Measurements from ENCODE around the gene FPGS.
"Not testable (repeated sequence)": the region's sequence is repeated elsewhere in the genome, so short reads cannot be mapped to it uniquely, and the experiment has no call there.

The FPGS gene

DNA sequence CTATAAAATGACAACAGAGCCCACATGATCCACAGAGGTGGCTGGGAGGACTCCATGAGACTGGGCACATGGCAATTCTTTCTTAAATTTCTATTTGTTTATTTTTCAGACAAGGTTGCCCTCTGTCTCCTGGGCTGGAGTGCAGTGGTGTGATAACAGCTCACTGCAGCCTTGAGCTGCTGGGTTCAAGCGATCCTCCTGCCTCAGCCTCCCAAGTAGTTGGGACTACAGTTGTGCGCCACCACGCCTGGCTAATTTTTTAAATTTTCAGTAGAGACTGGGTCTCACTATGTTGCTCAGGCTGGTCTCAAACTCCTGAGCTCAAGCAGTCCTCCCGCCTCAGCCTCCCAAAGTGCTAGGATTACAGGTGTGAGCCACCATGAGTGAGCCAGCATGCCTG lies 42.9 kb downstream of the FPGS start:
- DNase-seq = not testable (repeated sequence)

DNA sequence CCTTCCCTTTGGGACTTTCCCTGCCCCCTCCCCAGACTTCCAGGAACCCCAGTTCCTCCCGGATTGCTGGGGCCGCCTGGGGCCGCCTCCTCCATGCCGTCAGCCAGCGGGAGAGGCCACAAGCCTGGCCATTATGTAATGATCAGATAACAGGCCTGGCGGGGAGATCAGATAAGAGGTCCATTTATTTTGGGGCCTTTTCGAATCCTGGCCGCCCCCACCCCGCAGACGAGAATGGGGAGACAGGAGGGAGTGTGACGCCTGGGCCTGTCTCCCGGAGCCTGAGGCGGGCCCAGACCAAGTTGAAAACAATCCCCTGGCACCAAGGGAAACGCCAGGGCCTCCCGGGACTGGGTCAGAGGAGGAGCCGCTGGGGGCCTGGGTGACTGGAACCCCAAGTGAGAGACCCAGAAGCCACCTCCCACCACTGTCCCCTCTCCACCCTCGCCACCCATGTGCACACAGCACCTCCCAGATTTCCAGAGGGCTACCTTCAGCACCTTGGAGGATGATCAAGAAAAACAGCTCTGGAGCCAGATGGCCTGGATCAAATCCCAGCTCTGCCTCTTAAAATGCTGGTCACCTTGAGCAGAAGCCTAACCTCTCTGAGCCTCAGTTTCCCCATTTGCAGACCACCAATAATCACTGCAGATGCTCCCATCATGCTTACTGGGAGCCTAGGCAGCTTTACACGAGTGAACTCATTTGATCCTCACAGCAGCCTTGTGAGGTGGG lies 43.9 kb downstream of the FPGS start:
- no peak for DNase-seq

DNA sequence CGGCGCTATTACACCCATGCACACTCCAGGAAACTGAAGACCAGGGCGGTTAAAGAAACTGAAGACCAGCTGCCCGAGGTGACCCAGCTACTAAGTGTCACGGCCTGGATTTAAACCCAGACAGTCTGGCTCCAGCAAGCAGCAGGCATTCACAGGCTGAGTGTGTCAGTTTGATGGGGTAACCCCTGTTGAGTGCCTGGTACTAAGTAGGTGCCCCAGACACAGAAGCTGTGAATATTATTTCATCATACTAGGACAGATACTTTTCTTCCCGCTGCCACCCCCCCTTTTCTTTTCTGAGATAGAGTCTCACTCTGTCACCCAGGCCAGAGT lies 44.5 kb downstream of the FPGS start:
- no peak for DNase-seq

DNA sequence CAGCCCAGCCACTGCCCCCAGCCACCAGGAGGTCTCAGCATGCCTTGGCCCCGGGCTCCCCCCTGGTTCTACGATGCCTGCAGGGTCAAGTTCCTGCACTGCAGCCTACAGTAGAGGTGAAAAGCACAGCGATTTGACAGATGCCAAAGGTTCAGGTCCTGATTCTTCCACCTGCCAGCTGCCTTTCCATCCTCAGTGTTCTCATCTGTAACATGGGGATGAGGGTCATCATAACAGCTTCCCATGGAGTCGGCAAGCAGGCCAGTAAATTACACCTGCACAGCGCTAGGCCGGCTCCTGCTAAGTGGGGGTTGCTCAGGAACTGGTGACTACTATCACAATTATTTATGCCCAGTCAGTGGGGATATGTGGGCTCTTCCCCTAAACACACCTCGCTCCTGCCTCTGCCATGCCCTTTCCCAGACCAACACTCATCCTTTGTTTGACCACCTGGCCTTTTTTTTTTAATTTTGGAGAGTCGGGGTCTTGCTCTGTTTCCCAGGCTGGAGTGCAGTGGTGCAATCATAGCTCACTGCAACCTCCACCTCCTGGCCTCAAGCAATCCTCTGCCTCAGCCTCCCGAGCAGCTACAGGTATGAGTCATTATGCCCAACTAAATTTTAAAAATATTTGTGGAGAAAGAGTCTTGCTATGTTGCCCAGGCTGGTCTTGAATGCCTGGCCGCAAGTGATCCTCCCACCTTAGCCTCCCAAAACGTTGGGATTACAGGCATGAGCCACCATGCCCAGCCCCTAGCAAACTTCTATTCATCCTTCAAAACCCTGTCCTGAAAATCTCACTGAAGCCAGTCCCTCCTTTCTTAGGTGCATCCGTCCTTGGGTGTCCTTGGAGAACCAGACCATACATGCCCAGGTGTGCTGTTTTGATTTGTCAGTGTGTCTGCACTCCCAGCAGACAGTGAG lies 45.4 kb downstream of the FPGS start:
- DNase-seq = no peak

DNA sequence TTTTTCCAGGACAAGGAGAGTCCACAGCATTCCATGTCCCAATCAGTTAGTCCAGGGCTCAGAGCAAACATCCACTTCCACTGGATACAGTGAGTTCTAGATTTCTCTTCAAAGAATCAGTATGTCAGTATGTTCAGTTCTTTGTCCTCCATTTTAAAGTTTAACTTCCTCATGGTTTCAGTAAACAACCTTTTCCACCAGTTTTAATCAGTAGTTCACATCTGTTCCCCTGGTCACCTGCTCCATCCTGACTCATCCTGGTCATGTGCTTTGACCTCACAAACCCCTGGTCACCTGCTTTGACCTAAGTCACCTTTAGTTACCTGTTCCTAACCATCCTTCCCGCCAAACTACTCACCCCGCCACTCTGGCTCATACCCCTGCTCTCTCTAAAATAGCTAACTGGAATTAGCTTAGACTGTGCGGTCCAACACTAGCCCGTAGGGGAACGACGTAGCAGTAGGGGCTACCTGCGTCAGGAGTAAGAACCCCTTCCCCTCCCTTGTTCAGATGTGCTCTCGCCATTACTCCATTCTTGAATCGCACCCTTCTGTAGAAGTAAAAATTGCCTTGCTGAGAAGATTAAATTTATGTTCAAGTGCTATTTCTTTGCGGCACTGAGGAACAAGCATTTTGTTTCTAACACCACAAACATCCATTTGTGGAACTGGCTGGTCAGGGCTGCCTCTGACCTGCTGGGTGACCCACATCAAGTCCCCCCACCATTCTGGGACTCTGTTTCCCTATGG lies 46.2 kb downstream of the FPGS start:
- no peak for DNase-seq

DNA sequence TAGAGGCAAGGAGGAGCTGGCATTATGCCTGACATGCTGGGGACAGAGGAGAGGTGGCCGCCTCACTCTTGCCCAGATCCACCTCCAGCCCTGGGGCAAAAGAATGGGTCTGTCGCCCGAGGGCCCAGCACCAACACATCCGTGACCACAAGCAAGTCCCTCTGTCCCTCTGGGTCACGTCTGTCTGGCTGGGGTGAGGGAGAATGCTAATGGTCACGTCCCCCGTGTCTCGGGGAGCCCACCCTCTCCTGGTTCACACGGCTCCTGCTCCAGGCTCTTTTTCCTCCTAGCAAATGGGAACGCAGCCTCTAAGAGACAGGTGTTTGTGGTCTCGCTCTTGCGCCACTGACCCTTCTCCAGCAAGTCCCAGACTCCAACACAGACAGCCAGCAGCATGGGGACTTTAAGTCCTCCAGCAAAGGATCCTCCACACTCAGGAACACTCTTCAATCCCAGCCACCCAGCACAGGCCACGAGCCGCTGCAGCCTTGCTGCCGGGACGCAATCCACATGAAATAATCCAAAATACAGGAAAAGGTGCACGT lies 47.7 kb downstream of the FPGS start:
- DNase-seq = no peak

DNA sequence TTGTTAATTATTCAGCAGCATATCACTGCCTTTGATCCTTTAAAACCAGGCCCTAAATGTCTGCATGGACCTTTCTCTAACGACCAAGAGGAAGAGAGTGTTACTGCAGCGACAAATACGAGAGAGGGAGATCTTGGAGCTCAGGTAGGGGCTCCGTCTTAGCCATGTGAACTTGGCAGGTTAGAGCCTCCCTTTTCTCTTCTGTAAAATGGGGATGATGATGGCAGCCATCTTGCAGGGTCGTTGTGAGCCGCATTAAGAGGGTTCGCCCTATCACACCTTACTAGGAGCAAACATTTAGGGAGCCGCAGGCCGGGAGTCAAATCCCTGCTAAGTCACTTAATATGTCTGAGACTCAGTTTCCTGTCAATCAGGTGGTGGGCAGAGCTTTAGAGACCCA lies 50.1 kb downstream of the FPGS start:
- DNase-seq = no peak

DNA sequence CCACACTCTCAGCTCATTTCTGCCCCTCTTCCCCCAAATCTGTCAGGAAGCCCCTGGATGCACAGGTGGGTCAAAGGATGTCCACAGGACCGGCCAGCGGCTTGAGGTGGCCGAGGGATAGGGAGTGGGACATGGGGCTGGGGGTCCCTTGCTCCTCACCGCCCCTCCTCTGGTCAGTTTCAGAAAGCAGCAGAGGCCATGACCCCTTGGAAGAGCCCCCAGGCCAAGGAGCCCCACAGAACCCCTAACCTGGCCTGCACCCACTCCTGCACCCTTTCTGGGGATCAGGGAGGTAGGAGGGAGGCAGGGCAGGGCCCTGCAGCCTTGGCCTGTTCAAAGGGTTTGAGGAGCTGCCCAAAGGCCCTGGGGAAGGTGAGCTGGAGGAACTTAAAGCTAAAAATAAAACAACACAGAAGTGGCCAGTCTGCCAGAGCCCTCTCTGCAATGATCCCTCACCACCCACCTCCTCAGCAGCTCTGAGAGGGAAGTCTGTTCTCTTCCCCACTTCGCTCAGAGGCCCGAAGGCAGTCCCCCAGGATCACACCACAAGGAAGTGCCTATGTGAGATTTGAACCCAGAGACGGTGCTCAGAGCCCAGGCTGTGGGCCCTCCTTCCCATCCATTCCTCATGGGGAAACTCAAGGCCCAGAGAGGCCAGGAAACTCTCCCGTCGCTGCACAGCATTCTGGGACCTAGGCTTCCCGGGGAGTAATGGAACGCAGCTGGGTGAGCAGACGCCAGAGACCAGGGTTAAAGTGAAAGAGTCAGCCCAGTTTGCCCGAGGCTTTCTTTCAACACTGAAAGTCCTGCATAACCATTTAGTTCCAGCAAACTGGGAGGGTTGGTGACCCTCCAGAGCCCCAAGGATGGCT lies 50.9 kb downstream of the FPGS start:
- no peak for DNase-seq

DNA sequence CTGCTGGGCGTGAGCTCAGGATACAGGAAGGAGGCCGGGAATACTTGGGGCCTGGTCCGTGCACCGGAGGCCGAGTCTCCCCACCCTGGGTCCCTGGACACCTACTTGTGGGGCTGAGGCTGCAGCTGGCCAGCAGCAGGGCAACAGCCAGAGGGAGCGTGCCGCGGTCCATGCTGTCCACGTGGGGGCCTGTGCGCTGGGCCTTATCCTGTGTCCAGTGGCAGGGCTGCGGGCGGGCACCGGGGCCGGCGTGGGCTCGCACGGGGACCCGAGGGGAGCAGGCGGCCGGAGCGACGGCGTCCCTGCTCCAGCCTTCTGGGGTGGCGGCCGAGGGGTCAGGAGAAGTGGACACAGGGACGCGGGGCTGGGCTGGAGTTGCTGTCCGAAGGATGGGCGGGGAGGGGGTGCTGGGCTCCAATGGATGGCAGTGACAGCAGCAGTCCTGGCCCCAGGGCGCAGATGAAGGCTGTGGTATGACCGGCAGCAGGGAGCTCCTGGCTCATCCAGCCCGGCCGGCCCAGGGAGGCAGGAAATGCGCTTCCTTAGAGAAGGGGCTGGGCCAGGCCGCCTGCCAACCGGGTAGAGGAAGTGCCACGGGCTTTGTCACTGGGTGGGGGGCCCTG lies 51.6 kb downstream of the FPGS start, which contains the start of gene ENG:
TSS of gene ENG (minus strand) at position 475 of the 623 bp plus-strand sequence. CDS start at position 172, 303 bp downstream.
- no peak for DNase-seq

DNA sequence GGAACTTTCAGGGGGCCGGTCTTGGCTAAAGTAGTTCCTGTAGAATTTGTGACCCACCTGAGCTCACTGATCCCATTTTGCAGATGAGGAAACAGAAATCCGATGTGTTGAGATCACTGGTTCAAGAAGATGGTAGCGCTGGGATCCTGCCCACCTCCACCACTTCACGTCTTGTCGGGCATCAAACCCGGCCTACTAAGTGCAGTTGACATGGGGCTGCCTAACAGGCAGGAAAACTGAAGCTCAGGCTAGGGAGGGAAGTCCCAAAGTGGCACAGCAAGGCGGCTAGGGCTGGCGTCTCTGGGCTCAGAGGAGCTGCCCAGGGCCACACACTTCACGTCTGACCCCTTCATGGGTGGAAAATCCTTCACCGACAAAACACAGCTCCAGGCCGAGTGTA lies 52.3 kb downstream of the FPGS start:
- no peak for DNase-seq

DNA sequence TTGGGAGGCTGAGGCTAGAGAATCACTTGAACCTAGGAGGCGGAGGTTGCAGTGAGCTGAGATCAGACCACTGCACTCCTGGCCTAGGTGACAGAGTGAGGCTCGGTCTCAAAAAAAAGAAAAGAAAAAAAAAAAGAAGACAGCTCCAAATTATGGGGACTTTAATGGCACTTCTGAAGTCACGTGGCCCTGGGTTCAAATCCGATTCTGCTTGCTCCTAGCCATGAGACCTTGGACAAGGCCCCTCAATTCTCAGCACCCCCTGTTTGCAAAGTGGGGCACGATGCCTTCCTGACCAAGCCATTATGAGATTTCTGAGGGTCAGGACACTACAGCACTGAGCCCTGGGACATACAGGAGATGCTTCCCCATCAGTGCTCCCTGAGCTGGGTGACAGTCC lies 52.8 kb downstream of the FPGS start:
- no peak for DNase-seq

DNA sequence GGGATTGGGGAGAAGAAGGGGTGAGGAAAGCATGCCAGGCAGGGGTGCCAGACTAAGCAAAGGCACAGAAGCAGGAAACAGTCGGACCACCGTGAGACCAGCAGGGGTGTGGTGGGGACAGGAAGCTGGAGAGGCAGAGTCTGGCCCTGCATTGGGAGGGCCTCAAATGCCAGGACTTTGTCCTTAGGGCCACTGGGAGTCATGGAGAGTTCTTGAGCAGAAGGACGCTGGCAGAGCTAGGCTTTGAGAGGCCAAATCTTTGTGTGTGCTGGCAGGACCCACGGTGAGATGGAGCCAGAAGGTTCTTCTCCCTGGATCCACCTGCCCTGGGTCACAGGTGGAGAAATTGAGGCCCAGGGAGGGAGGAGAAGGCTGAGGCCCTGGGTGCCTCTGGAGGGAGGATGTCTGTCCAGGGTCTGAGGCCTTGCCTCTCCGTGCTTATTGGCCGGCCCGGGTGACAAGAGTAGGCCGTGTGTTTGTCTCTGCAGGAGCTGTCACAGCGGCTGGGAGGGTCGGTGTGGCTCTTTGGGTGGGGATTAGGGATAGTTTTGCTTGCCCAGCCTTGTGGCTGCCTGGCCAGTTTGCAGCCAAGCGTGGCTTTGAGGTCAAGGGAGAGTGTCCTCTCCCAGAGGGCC lies 53.5 kb downstream of the FPGS start:
- no peak for DNase-seq

DNA sequence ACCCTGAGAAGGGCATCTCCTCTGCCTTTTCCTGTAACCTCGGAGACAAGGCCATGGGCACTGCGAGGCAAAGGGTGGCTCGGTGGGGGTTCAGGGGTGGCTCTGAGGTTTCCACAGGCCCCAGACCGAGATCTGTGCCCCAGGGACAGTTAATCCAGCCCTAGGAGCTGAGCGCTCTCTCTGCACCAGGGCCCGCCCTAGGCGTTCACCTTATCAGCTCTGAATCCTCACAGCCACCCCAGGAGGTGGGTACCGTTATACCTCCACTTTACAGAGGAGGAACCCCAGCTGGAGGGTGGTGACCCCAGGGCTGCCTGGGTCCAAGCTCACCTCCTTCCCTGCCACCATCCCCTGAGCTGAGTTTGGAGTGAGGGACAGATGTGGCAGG lies 54.0 kb downstream of the FPGS start:
- no peak for DNase-seq

DNA sequence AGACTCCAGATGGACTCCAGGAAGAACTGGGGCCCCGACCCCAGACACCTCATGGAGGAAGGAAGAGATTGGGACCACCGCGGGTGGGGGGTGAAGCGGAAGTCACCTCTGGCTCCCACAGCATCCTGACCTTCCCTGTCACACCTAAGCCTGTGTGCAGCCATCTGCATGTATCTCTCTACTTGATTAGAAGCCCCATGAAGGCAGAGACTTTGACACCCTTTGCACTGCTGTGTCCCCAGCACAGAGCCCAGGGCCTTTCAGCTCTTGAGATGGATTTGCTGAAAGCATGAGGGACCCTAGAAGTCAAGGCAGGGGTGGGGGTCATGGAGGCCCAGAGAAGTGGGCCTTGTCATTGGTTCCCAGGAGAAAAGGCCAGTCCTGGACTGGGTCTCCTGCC lies 54.6 kb downstream of the FPGS start:
- no peak for DNase-seq

DNA sequence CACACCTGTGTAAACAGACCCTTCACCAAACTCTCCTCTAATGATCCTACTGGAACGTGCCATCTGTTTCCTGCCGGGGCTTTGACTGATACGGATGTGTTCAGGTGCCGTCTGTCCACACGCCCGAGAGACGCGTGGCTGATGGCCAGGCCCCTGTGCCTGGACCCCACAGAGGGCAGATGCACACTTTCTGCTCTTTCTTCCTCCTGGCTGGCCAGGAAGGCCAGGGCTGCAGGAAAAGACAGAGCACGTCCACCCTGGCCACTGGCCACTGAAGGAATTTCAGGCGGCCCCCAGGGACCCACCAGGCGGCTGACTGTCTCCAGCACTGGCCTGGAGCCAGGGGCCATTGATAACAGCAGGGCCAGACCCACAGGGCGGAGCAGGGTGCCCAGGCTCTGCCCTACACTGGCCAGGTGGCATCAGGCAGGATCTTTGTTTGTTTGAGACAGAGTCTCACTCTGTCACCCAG lies 55.4 kb downstream of the FPGS start:
- no peak for DNase-seq

DNA sequence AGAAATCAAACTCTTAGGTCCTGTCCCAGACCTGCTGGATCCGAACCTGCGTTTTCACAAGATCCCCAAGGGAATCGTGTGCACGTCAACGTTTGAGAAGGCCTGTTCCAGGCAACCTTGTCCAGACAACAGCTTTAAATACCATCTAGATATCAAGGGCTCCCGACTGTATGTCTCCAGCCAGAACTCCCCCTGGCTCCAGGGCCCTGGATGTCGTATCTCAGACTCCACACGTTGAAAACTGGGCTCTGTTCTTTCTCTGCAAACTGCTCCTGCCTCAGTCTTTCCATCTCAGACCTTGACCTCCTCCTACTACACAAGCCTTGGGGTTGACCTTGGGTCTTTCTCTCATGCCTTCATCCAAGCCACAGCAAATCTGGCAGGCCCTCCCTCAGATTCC lies 57.6 kb downstream of the FPGS start:
- no peak for DNase-seq

DNA sequence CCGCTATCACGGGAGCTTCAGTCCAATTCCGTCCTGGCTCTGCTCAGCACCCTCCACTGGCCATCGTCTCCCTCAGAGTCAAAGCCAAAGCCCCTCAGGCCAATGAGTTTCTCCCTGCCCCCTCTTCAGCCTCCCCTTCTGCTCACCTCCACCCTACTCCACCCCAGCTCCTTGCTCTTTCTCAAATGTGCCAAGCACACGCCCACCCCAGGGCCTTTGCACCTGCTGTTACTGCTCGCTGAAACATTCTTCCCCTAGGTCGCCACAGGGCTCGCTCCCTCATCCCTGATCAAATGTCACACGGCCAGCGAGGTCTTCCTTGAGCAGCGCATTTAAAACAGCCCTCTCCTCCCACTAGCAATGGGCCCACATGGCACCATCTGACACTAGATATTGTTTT lies 58.1 kb downstream of the FPGS start:
- DNase-seq = no peak

DNA sequence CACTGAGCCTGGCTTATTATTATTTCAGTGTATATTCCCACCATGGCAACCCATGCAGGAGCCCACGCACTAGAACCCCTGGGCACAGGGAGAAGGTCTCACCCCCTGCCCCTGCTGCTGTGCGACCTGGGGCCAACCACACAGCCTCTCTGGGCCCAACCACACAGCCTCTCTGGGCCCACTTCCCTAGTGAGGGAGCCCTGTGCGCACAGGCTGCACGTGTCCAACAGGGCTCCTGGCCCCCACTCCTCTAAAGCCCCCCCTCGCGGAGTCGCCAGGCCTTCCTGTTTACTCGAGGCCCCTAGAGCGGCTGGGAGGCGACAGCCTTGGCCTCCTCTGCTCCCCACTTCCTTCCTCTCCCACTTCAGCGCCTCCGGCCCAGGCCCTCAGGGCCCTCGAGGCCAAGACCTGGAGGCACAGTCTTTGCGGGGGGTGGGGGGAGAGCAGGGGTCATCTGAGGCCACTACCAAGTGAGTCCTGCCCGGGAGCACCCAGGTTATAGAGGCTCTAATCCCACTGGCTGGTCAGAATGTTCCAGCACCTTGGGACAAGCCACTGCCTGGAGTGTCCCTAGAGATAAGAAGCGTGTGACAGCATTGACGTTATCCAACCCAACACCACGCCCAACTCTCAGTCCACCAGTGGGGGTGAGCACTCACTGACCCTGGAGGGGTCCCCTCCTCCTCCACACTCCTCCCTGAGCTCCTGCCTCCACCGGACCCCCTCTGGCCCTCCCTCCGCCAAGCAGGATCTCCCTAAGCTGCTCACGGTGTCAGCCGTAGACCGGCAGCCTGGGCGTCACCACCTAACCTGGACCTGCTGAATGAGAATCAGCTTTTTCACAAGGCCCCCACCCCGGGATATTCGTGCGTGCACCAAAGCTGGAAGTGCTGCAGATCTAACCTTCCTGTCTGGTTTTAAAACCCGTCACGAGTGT lies 59.7 kb downstream of the FPGS start:
- peak; percentile 41 for DNase-seq

DNA sequence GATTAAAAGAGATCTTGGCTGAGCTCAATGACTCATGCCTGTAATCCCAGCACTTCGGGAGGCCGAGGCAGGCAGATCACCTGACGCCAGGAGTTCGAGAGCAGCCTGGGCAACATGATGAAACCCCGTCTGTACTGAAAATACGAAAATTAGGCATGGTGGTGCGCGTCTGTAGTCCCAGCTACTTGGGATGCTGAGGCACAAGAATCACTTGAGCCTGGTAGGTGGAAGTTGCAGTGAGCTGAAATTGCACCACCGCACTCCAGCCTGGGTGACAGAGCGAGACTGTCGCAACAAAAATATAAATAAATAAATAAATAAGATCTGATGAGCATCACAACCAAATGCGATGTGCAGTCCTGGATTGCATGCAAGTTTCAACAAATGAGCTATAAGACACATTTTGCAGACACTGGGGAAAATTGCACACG lies 60.5 kb downstream of the FPGS start:
- no peak for DNase-seq

Measured in activated CD8-positive, alpha-beta memory T cell treated with anti-CD3 and anti-CD28 coated beads, Interleukin-2, amount 50 U/mL, for 4 hours (primary cell).